GM13976 (cell line): ENCODE data around the gene ADAMTS2.

Experiments used
- DNase-seq: peaks from one replicate; pipeline ENCODE4 v3.0.0; 2012; ENCODE audit warnings: low spot score
- CTCF ChIP-seq: IDR thresholded peaks from 2 replicates; pipeline ENCODE4 v1.5.1; 2012; ENCODE audit warnings: borderline replicate concordance, mild to moderate bottlenecking; ENCODE audit not compliant: insufficient read depth; ENCODE audit errors: extremely low read depth, missing control alignments, control extremely low read depth
- in situ Hi-C: fragments of 300-500 bp; cut with MboI; formaldehyde crosslinking; loops from one replicate; pipeline ENCODE4 v1.12.0; 2022; ENCODE audit warnings: low sequenced_read_pairs, mixed read lengths, inconsistent platforms; ENCODE audit not compliant: unreplicated experiment

Gene ADAMTS2

GRCh38 chr5:179152144-179152895 lies 192.9 kb downstream of the ADAMTS2 start:
- in situ Hi-C loops = loop anchor here (25.0 kb wide), 1 partner anchor 335 kb away; no protein-coding TSS in a partner anchor
- no peak for TF ChIP-seq CTCF
- no peak for DNase-seq

GRCh38 chr5:179151286-179152118 lies 193.8 kb downstream of the ADAMTS2 start:
- in situ Hi-C loops = loop anchor here (25.0 kb wide), 1 partner anchor 336 kb away; no protein-coding TSS in a partner anchor
- no peak for DNase-seq
- no peak for TF ChIP-seq CTCF

- in situ Hi-C loops = loop anchor here (25.0 kb wide), 1 partner anchor 337 kb away; no protein-coding TSS in a partner anchor
- no peak for DNase-seq
- TF ChIP-seq CTCF = no peak
Observed at GRCh38 chr5:179150011-179150410, 195.2 kb downstream of the ADAMTS2 start.

GRCh38 chr5:179149278-179149677 lies 196.0 kb downstream of the ADAMTS2 start:
- no peak for TF ChIP-seq CTCF
- no peak for DNase-seq
- in situ Hi-C loops = no loop called here

- no peak for DNase-seq
- in situ Hi-C loops = no loop called here
- no peak for TF ChIP-seq CTCF
Observed at GRCh38 chr5:179148703-179149170, 196.5 kb downstream of the ADAMTS2 start.

GRCh38 chr5:179147991-179148702 lies 197.1 kb downstream of the ADAMTS2 start:
- in situ Hi-C loops = no loop called here
- no peak for TF ChIP-seq CTCF

More at GRCh38 chr5:179147991-179148702, 197.1 kb downstream of the ADAMTS2 start:
- no peak for DNase-seq
